Measurements from ENCODE around the gene IRF4. TPM values are rescaled to one million over a fixed set of nuclear protein-coding genes. Genes with fewer than 3 reads are reported as not detected.

The IRF4 gene
- total and polyA plus RNA-seq, 2 experiments from 2014 or later, result 1.3 to 1.9 TPM

- Histone ChIP-seq H3K27me3 (ENCODE audit: insufficient read depth) (no peaks in the 10 kb centered on the region), H3K4me2 (no peak overlapping the region), H3K79me2 (replicated peaks; ENCODE audit: insufficient read depth) (no peaks in the 10 kb centered on the region), H3K4me3 (no peak overlapping the region), H2AFZ (no peak overlapping the region), H3K36me3 (ENCODE audit: insufficient read depth) (no peaks in the 10 kb centered on the region), H3K4me1 (ENCODE audit: insufficient read depth) (no peaks in the 10 kb centered on the region), H3K27ac (ENCODE audit: low read depth) (no peak overlapping the region), H3K9me2 (ENCODE audit: insufficient read depth) (no peaks in the 10 kb centered on the region), H4K20me1 (replicated peaks; ENCODE audit: insufficient read depth) (no peaks in the 10 kb centered on the region), H3F3A (replicated peaks; ENCODE audit: low read depth) (no peaks in the 10 kb centered on the region)
- ATAC-seq (no peak), DNase-seq (ENCODE audit: low spot score) (no peak)
- Mint-ChIP-seq H3K27ac (no peak overlapping the region), H3K27me3 (ENCODE audit: insufficient read depth, low read depth, poor library complexity) (peaks cover 2% of the 10 kb centered on the region), H3K9me3 (peaks cover 13% of the 10 kb centered on the region), H3K36me3 (ENCODE audit: low read depth) (peaks cover 8% of the 10 kb centered on the region; the same call in 2 of the 3 replicates), H3K4me1 (no peaks in the 10 kb centered on the region), H3K4me3 (no peak overlapping the region)
- TF ChIP-seq ZNF114 (CRISPR knock-in tag; IDR thresholded peaks at IDR 0.05), result no peak
- no peak for TF ChIP-seq EZH2phosphoT487 (IDR thresholded peaks at IDR 0.05; ENCODE audit: unreplicated experiment)
- no peak for TF ChIP-seq ZNF331 (CRISPR knock-in tag; IDR thresholded peaks at IDR 0.05; ENCODE audit: low read depth)
- TF ChIP-seq ETS1 (IDR thresholded peaks at IDR 0.05), result no peak
- no peak for TF ChIP-seq CREB1 (CRISPR knock-in tag; IDR thresholded peaks at IDR 0.05; ENCODE audit: low read depth)
- no peak for TF ChIP-seq REST (IDR thresholded peaks at IDR 0.05; ENCODE audit: unreplicated experiment)
- TF ChIP-seq EZH2 (IDR thresholded peaks at IDR 0.05; ENCODE audit: low read depth, unreplicated experiment), result no peak
- no peak for TF ChIP-seq STAT1 (IDR thresholded peaks at IDR 0.05; ENCODE audit: unreplicated experiment)
- TF ChIP-seq NANOG (IDR thresholded peaks at IDR 0.05; ENCODE audit: borderline replicate concordance), result no peak
- no peak for TF ChIP-seq POLR2AphosphoS5 (IDR thresholded peaks at IDR 0.05; ENCODE audit: low read depth)
- TF ChIP-seq JUNB (IDR thresholded peaks at IDR 0.05; ENCODE audit: unreplicated experiment), result no peak
- no peak for TF ChIP-seq CTCF (conservative IDR thresholded peaks at IDR 0.05; ENCODE audit: low read depth in 2 of 2)
- TF ChIP-seq ZNF462 (CRISPR knock-in tag; IDR thresholded peaks at IDR 0.05), result no peak
Measured at GRCh38 chr6:423055-423798, 31.7 kb downstream of the IRF4 start.

Measured in GM23338 (cell line).